Parathyroid adenoma (tissue), 2 donors: Measurements from ENCODE around the gene ARHGAP11B.
"Not testable (repeated sequence)": the region's sequence is repeated elsewhere in the genome, so short reads cannot be mapped to it uniquely, and the experiment has no call there.

Experiments used
- H2AFZ ChIP-seq: fragments of 300-600 bp; sonication (generic); one replicate; pipeline ENCODE4 v1.7.0; 2017; ENCODE audit warnings: antibody characterized with exemption, mild to moderate bottlenecking
- H3K27ac ChIP-seq: fragments of 300-600 bp; sonication (generic); one replicate; pipeline ENCODE4 v1.7.0; 2017
- H3K27me3 ChIP-seq: fragments of 300-600 bp; sonication (generic); one replicate; pipeline ENCODE4 v1.7.0; 2017; ENCODE audit warnings: low read length; ENCODE audit not compliant: control insufficient read depth, insufficient read depth
- H3K36me3 ChIP-seq: fragments of 300-600 bp; sonication (generic); one replicate; pipeline ENCODE4 v1.7.0; 2017; ENCODE audit warnings: low read length; ENCODE audit not compliant: control insufficient read depth, insufficient read depth
- H3K4me1 ChIP-seq: fragments of 300-600 bp; sonication (generic); one replicate; pipeline ENCODE4 v1.7.0; 2017; ENCODE audit warnings: control low read depth
- H3K4me2 ChIP-seq: fragments of 300-600 bp; sonication (generic); one replicate; pipeline ENCODE4 v1.7.0; 2017; ENCODE audit warnings: low read length
- H3K4me3 ChIP-seq: fragments of 300-600 bp; sonication (generic); one replicate; pipeline ENCODE4 v1.7.0; 2017; ENCODE audit warnings: low read depth, low read length
- H3K79me2 ChIP-seq: fragments of 300-600 bp; sonication (generic); one replicate; pipeline ENCODE4 v1.7.0; 2017; ENCODE audit warnings: control low read depth
- H3K9ac ChIP-seq: fragments of 300-600 bp; sonication (generic); one replicate; pipeline ENCODE4 v1.7.0; 2017; ENCODE audit warnings: mild to moderate bottlenecking
- H3K9me3 ChIP-seq: fragments of 300-600 bp; sonication (generic); one replicate; pipeline ENCODE4 v1.7.0; 2017; ENCODE audit warnings: low read length; ENCODE audit not compliant: control insufficient read depth
- CTCF ChIP-seq: fragments of 300-600 bp; sonication (generic); IDR thresholded peaks from one replicate; pipeline ENCODE4 v1.7.0; 2017; ENCODE audit warnings: antibody characterized with exemption, mild to moderate bottlenecking
- donor health status: primary hyperparathyroidism.

The ARHGAP11B gene

DNA sequence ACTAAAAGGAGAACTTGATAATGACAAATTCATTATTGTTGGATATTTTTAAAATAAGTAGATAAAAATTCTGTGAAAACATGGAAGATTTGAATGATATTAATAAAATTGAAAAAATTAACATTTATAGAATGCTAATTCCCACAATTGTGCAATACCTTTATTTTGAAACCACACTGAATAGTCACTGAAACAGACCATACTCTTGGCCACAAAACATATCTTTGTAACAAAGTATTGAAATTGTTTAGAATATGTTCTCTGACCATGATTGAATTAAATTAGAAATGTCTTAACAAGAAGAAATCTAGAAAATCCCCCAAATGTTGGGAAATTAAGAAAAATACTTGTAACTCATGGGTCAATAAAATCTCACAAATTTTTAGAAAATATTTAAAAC is 49.2 kb downstream of the ARHGAP11B start:
- no peaks in the 10 kb centered on the region for H3K27me3 ChIP-seq
- H3K4me1 ChIP-seq, result no peaks in the 10 kb centered on the region
- no peaks in the 10 kb centered on the region for H3K9me3 ChIP-seq
- no peaks in the 10 kb centered on the region for H3K36me3 ChIP-seq
- H3K27ac ChIP-seq, result no peak overlapping the region
- H3K79me2 ChIP-seq, result no peaks in the 10 kb centered on the region
- no peak overlapping the region for H2AFZ ChIP-seq
- no peak for TF ChIP-seq CTCF
- no peak overlapping the region for H3K4me3 ChIP-seq
- H3K9ac ChIP-seq, result no peak overlapping the region
- H3K4me2 ChIP-seq, result no peak overlapping the region

DNA sequence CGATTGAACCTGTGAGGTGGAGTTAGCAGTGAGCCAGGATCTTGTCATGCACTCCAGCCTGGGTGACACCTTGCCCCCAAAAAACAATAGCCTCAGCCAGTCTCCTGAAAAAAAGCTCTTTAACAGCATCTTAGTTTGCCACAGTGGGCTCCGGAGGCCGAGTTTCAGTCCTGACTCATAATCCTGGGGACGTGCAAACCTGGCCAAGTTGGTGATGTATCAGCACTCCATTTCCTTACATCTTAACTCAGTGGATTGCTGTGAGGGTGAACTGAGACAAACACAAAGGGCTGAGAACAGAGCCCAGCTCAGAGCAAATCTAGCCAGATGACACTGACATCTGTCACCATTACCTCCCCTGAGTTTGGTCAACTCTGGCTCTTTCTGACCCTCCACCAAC is 50.0 kb downstream of the ARHGAP11B start:
- not testable (repeated sequence) for H3K79me2 ChIP-seq, H3K4me2 ChIP-seq, H3K9me3 ChIP-seq, H2AFZ ChIP-seq, H3K36me3 ChIP-seq, H3K27me3 ChIP-seq, H3K9ac ChIP-seq, H3K4me1 ChIP-seq, H3K27ac ChIP-seq, H3K4me3 ChIP-seq

- not testable (repeated sequence) for H3K27me3 ChIP-seq, H3K4me3 ChIP-seq, H2AFZ ChIP-seq, H3K9me3 ChIP-seq, H3K9ac ChIP-seq, H3K27ac ChIP-seq, H3K4me2 ChIP-seq, H3K36me3 ChIP-seq, H3K79me2 ChIP-seq, H3K4me1 ChIP-seq
Measured at GRCh38 chr15:30680997-30681396, 55.1 kb downstream of the ARHGAP11B start.

DNA sequence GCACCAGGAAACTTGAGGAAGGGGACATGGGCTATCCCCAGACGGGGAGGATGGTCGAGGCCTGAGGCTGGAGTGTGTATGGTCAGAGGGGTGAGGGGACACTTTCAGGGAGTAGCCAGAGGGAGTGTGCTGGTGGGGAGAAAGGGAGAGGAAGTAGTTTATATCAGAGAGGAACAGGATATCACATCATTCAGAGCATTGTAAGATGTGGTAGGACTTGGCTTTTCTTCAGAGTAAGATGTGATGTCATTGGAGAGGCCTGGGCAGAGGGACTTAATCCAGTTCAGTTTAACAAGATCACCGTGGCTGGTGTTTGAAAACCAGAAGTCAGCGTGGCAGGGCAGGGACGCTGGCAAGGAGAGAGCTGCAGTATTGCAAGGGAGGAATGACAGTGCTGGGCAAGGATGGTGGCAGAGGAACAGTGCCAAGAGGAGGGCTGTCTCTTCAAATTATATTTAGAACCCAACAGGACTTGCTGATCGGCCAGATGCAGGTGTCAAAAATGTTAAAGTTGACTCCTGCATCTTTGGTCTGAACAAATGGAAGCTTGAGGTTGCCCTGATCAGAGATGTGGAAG is 59.9 kb downstream of the ARHGAP11B start:
- H3K36me3 ChIP-seq, H3K9me3 ChIP-seq, H3K9ac ChIP-seq, H3K4me3 ChIP-seq, H3K27ac ChIP-seq, H3K27me3 ChIP-seq, H3K79me2 ChIP-seq, H2AFZ ChIP-seq, H3K4me1 ChIP-seq, H3K4me2 ChIP-seq: not testable (repeated sequence)

- H3K4me3 ChIP-seq, H3K4me1 ChIP-seq, H3K27ac ChIP-seq, H2AFZ ChIP-seq, H3K79me2 ChIP-seq, H3K9me3 ChIP-seq, H3K4me2 ChIP-seq, H3K9ac ChIP-seq, H3K36me3 ChIP-seq, H3K27me3 ChIP-seq: not testable (repeated sequence)
Measured at GRCh38 chr15:30686651-30687050, 60.7 kb downstream of the ARHGAP11B start.
